GM19238 (cell line): ENCODE measurements around the gene UBE2M.

Source experiments
- DNase-seq: peaks from one replicate; pipeline ENCODE4 v3.0.0; 2011; ENCODE audit warnings: low spot score; ENCODE audit not compliant: insufficient read length

The UBE2M gene

GRCh38 chr19:58571575-58571947 is 13.2 kb upstream of the UBE2M start:
- DNase-seq, result no peak

DNA sequence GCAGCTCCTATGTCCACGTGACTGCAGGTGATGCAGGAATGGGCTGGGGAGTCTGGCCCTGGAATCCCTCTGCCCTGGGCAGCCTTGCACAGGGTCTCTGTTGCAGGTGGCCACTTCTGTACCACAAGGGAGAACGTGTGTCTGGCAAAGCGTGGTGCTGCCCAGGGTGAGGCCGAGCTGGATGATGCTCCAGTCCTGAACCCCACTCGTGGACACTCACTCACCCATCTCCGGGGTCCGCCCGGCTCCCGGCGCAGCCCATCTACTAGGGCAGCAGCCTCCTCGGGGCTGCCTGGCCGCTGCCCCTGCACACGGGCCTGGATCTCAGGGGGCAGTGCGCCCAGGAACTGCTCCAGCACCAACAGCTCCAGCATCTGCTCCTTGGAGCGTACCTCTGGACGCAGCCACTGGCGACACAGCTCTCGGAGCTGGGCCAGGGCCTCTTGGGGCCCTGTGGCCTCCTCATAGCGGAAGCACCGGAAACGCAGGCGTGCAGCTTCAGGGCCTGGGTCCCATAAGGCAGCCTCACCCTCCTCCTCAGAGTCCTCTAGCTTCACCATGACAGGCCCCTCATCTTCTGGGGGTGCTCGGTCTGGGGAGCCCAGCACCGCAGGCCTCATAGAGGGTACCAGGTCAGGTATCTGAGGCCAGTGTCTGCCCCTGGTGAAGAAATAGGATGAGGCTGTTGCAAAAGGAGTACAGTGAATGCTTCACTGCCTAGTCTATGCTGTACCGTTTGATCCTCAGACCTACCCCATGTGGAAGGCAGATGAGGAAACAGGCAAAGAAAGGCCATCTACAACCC is 12.6 kb upstream of the UBE2M start:
- DNase-seq, result no peak

GRCh38 chr19:58569943-58570670 is 11.7 kb upstream of the UBE2M start:
- DNase-seq, result no peak

DNA sequence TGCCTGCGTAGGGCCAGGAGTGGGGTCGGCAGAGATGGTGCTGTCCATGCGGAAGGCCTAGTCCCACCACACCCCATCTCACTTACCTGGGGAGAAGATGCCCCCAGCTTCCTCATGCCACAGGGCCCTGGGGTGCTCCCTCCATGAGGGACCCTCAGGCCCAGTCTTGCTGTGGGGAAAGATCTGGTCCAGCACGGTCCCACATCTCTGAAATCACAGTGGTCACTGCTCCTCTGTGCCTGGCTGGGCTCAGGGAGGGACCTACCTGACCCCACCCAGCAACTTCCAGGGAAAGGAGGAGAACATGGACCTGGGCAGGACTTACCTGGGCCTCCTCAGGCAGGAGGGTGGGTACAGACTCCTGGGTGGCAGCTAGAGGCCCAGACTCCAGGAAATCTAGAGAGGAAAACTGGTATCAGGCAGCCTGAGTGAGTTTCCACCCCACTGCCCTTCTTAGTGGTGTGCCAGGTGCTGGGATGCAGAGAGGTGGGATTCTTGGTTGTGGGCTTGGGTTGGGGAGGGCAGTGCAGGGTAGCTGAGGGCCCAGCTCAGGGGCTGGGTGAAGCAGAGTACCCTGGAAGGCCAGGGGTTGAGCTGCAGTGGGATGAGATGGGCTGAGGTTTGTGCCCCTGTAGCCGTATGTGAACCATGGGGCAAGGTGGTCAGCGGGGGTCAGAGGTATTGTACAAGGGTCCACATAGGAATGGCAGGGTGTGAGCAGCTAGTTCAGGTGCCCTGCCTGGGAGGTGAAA is 11.0 kb upstream of the UBE2M start:
- DNase-seq, result no peak

GRCh38 chr19:58568453-58569130 is 10.2 kb upstream of the UBE2M start:
- no peak for DNase-seq

DNA sequence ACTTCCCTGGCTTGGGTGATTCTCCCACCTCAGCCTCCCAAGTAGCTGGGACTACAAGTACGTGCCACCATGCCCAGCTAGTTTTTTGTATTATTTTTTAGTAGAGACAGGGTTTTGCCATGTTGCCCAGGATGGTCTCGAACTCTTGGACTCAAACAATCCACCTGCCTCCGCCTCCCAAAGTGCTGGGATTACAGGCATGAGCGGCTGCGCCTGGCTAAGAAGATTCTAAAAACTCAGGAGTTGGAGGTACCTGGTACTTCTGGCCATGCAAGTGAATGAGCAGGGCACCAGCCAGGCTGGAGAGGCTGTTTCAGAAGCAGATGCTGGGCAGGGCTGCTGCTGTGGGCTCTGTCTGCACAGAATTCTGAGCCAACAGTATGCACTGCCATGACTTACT is 8.6 kb upstream of the UBE2M start:
- no peak for DNase-seq

DNA sequence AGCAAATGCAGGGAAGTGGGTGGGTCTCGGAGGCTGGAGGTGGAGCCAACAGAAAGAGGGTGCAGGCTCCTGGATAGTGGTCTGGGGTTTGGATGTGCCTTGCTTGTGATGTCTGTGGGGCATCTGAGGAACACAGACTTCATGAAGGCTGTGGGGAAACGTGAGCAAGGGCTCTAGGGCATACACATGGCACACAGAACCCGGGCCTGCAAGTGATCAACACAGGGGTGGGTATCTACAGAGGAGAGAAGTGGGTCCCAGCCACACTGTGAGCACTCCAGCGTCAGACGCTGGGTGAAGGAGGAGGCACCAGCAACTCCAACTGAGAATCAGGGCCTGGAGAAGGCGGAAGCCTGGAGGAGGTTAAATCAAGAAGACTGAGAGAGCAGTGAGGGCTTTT is 5.4 kb upstream of the UBE2M start:
- DNase-seq, result no peak

- no peak for DNase-seq
These were observed 4.7 kb upstream of the UBE2M start for GRCh38 chr19:58563034-58563573.

DNA sequence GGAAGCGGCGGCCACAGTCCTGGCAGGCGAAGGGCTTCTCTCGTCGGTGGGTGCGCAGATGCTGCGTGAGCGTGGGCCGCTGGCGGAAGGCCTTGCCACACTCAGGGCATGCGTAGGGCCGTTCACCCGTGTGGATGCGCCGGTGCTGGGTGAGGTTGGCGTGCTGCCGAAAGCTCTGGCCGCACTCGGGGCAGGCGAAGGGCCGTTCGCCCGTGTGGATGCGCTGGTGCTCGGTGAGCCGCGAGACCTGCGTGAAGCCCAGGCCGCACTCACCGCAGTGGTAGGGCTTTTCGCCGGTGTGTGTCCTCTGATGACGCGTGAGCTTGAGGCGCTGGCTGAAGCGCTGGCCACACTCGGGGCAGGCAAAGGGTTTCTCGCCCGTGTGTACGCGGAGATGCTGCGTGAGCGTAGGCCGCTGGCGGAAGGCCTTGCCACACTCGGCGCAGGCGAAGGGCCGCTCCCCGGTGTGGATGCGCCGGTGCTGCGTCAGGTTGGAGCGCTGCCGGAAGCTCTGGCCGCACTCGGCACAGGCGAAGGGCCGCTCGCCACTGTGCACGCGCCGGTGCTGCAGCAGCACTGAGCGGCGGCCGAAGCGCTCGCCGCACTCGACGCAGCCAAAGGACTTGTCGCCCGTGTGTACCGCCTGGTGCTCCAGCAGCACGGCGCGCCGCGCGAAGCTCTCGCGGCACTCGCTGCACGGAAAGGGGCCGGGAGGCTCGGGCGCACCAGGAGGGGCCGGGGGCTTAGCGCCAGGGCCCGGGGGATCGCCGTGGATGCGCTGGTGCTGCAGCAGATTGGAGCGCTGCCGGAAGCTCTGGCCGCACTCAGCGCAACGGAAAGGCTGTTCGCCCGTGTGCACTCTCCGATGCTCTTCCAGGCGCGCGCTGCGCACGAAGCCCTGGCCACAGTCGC is 4.0 kb upstream of the UBE2M start:
- DNase-seq, result no peak

DNA sequence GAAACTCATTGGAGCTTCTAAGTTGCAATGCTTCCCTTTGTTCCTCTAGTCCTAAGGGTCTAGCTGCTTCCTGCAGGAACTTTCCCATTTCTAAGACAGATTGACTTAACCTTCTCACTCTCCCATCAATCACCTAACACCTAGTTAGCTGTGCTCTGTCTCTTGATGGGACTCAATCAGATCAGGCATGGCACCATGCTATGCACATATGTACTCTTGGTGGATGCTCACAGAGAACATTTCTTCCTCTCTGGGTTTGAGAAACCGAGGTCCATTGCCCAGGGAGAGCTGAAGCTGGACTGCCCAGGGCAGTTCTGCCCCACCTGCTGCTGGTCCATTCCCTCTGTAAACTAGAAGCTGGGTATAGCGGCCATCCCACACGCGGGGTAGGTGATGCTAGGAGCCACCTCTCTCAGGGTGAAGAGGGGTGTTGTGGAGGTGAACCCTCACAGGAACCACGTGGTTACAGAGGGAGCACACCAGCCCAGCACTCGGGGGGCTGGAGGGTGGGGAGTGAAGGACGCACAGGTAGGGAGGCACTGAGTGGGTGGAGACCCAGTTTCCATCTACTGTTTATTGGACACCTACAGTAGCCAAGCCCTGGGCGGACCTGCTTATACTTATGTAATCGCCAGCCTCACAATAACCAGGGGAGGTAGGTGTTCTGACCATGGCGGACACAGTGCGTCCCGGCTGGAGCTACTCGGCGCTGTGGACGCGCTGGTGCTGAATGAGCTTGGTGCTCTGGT is 3.1 kb upstream of the UBE2M start:
- DNase-seq, result no peak

DNA sequence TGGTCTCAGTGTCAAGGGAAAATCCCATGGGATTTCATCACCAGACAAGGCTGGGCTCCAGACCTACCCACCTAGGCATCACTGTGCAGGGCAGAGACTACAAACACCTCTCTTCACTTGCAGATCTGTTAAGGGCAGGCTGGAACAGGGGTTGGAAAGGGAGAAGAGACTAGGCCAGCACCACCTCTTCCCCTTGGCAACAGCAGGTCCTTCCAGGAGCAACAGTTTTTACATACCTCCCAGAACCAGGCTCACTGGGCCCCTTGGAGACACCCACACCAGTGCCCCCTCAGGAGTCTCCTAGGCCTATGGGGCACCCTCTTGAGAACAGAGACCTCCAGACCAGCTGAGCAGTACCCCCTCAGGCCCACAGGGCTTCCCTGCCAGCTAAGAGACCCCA is 2.5 kb upstream of the UBE2M start:
- no peak for DNase-seq

DNA sequence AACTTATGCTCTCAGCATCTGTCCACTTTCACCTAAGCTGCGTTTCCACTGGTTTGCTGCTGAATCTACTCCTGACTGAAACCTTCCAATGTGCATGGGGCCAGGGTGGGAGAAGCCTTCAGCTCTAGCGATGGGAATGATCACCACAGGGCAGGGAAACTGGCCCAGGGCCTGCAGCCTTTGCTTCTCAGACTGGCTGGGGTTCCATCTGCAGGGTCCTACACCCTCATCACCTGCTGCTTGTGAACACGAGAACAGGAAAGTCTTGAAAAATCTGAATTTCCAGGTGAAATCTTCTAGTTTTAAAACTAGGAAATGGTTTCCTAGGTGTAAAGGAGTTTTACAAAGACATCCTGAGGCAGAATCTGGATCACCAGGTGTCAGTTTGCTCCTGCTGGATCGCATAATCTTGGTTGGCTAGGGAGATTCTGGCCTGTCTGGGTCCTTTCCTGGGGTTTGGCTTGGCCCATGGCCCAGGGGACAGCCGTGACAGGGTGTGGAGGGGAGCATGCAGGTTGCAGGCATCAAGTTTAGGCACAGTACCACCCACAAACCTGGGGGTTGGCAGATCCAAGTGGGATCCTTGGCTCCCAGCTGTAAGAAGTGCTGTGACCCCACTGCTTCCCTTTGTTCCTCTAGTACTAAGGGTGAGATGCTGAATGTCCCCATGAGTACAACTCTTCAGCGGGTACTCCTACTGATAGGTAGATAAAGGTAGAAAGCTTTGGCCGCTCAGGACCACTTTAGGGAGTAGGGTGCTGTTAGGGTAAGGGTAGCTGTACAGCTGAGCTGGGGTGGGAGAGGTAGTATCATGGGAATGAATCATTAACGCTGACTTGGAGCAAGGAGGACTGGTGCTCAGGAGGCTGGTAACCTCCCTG is 1.8 kb upstream of the UBE2M start:
- no peak for DNase-seq

DNA sequence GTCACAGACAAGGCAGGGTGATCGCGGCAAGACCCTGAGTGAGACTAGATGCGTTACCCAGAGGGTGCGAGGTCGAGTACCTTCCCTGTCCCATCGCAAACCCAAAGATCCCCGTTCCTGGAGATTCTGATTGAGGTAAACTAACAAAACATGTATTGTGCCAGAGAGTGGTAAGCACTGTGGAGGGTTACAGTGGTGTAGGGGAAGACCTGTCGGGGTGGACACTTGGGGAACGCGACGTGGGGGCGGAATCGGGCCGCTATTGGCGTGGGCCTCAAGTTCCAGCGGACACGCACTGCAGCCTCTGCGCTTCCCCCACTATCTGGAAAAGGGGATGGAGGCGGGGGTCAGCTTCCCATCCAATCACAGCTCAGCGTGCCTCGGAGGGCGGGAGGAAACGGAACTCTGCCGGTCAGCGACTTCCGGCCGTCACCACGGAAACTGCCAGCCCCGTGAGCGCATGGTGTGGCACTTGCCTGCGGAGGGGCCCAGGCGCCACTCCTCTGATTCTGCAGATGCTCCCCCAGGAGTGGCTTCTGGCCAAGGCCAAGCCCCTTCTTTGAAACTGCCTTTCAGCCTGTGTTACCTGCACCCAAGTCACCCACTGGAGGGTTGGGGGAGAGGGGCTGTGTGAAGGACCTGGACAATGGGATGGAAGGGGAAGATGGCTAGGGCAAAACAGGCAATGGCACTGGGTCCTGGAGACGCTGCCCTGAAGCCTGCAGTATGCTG is 1.0 kb upstream of the UBE2M start:
- DNase-seq, result peak; percentile 96

DNA sequence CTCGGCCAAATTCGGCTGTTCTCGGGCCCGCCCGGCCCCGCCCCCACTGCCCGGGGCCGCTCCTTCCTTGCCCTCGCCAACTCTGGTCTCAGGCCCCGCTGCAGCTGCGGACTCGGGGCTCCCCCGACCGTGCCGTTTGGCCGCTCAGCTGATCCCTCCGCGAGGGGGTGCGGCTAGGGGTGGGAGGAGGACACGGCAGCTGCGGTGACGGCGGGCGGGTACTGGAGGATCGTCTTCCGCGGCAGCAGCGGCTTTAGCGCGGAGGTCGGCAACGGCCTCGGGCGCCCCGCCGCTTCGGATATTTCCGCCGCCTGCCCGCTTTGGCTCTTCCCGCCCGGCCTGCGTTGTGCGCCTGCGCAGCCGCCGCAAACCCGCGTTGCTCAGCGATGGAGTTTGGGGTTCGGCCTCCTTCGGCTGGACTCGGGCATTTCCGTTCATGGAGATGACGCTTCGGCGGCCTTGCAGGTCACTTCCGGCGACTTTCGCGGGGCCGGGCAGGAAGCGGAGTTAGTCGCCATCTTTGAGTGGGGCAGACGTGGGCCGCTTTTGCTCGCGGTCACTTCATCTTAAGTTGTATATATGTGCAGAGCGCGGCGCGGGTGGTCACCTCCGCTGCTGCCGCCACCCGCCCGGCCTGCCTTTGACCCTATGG is 338 bp upstream of the UBE2M start:
- DNase-seq, result peak; percentile 93

DNA sequence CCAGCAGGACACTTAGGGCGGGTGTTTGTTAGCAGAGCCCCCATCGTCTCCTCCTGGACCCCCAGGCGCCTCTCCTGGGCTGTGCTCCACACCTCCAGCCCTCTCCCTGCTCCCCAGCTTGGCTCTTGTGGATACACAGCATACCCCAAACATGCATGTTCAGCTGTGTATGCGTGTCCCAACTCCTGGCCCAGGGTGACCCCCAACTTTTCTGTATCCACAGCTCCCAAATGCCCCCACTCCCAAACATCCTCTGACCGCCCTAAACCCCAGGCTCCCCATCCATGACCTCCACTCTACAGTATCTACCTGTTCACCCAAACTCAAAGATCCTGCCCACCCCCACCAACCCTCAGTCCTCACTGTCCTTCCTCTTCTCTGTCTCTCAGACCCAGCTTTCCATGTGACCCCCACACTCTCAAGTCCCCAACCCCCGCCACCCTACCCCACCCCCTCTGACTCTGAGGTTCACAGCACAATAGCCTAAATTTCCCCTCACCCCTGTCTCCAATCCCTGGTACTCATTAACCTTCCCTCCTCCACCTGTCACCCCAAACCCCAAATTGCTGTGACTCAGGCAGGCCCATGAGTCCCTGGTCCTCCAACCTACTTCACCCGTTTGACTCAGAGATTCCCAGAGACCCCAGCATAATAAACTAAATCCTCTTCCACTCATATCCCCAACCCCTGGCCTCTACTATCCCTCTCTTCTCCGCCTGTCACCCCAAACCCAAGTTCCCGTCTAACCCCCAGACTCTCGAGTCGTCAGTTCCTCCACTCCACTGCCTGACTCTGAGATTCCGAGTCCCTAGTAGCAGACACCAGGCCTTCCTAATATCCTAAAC is 968 bp downstream of the UBE2M start:
- no peak for DNase-seq

DNA sequence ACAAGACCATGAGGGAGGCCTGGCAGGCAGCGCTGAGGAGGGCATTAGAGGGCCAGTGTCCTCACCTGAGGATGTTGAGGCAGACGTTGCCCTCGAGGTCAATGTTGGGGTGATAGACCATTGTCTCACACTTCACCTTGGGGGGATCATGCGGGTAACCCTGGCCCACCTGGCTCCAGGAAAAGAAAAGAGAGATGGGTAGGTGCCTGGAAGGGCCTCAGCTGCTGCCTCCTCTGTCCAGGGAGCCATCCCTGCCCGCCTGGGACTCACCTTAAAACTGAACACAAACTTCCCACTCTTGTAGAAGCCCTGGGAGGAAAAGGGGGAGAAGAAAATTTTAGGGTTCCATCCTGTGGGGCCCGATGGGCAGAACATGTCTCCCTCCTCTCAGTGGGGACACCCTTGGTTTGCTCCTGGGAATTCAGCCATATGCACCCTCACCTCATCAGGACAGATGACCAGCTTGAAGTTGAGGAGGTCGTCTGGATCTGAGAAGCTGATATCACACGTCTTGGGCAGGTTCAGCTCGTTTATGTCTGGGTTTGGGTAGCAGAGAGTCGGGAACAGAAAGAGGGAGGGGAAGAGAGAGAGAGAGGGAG is 1.7 kb downstream of the UBE2M start:
- no peak for DNase-seq
